ENCODE measurements around the gene TMEM17.

- TF ChIP-seq ZNF274 (IDR thresholded peaks at IDR 0.05; ENCODE audit: low read depth, low read length) (no peak), SUZ12 (IDR thresholded peaks at IDR 0.05; ENCODE audit: extremely low read depth, insufficient read depth, insufficient read length) (no peak), YY1 (IDR thresholded peaks at IDR 0.05; ENCODE audit: insufficient read depth, insufficient read length) (no peak)
Measured at GRCh38 chr2:62525549-62526269, 19.7 kb upstream of the TMEM17 start.
